Lower leg skin (tissue), 3 donors: Measurements from ENCODE around the gene DPT.

ENCODE experiments used
- CTCF ChIP-seq, 3 donors: fragments of 450-650 bp; IDR thresholded peaks; one replicate each; pipeline ENCODE4 v1.5.1; 2016; ENCODE audit warnings: antibody characterized with exemption in 3 of 3, mild to moderate bottlenecking in 3 of 3, moderate library complexity in 2 of 3
- POLR2A ChIP-seq, 2 donors: fragments of 450-650 bp; IDR thresholded peaks; one replicate each; pipeline ENCODE4 v1.6.1; 2016 to 2017; ENCODE audit warnings: antibody characterized with exemption in 2 of 2, mild to moderate bottlenecking in 1 of 2, moderate library complexity in 1 of 2

- TF ChIP-seq CTCF (IDR thresholded peaks at IDR 0.05) = no peak
- no peak for TF ChIP-seq POLR2A (IDR thresholded peaks at IDR 0.05)
These were observed 9.5 kb downstream of the DPT start for GRCh38 chr1:168719306-168720111.
